Panc1 (cell line): ENCODE data around the gene WDR5.

Experiments
- CTCF ChIP-seq: fragments of 450-650 bp; IDR thresholded peaks from 2 replicates; pipeline ENCODE4 v1.5.1; 2017; ENCODE audit warnings: mild to moderate bottlenecking
- POLR2AphosphoS5 ChIP-seq: IDR thresholded peaks from 2 replicates; pipeline ENCODE4 v1.6.1; 2012; ENCODE audit warnings: mild to moderate bottlenecking, low read depth, low read length, moderate library complexity
- REST ChIP-seq, 2 experiments: IDR thresholded peaks; 2 replicates each; pipeline ENCODE4 v1.6.1; 2011 to 2012; ENCODE audit warnings: low read depth in 2 of 2, control low read depth in 1 of 2, low read length in 1 of 2, mild to moderate bottlenecking in 1 of 2, moderate library complexity in 1 of 2; ENCODE audit not compliant: insufficient read depth in 1 of 2
- SIN3A ChIP-seq: IDR thresholded peaks from 2 replicates; pipeline ENCODE4 v1.6.1; 2012; ENCODE audit warnings: low read depth, mild to moderate bottlenecking, low read length, moderate library complexity, borderline replicate concordance; ENCODE audit not compliant: insufficient read depth
- TCF7L2 ChIP-seq: IDR thresholded peaks from 2 replicates; pipeline ENCODE4 v1.6.1; 2011; ENCODE audit warnings: mild to moderate bottlenecking, low read depth, low read length, inconsistent platforms

- TF ChIP-seq POLR2AphosphoS5, result no peak
- no peak; the same call in 1 of the 2 replicates for TF ChIP-seq CTCF
- TF ChIP-seq TCF7L2, result no peak
- no peak for TF ChIP-seq REST (IDR thresholded peaks at IDR 0.05; ENCODE audit: insufficient read depth in 1 of 2, low read depth in 2 of 2, low read length in 1 of 2)
- TF ChIP-seq SIN3A, result no peak
These were observed 40.1 kb downstream of the WDR5 start for GRCh38 chr9:134175808-134176598.
